ENCODE data around the gene ATXN2L. TPM values are rescaled to one million over a fixed set of nuclear protein-coding genes. Genes with fewer than 3 reads are reported as not detected.
"Not testable (repeated sequence)": the region's sequence is repeated elsewhere in the genome, so short reads cannot be mapped to it uniquely, and the experiment has no call there.

Gene ATXN2L
- 16.6 and 20.2 TPM in 2 replicates for total RNA-seq (2014; rRNA removed; shearing (Covaris generic); ENCODE audit: low replicate concordance)

- peak; percentile 94 for DNase-seq (ENCODE audit: low read depth)
- in situ Hi-C loops (cut with HindIII; ENCODE audit: low pct_unique_long_range_greater_than_20kb, low sequenced_read_pairs) = no loop called here
Measured at GRCh38 chr16:28822520-28823290, at the start of gene ATXN2L. Gene ATXN2L (plus strand): TSS chr16:28822999. CDS start chr16:28823260, 261 bp downstream.

DNA sequence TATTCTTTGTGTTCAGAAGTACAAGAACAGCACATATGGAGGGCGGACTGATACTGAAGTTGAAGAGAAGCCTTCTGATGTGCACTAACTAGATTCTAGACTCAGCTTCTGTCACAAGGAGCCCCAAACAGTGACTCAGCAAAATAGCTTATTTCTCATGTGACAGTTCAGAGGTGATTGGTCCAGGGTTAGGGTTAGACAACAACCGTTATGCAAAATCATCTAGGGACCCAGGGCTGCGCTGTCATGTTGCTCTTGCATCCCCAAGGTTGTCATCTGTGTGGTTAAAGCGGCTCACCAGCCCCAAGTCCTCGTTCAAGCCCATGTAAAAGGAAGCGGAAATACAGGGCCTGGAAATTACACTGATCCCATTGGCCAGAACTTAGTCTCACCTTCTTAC lies 41.1 kb upstream of the ATXN2L start:
- in situ Hi-C loops (cut with HindIII; ENCODE audit: low pct_unique_long_range_greater_than_20kb, low sequenced_read_pairs); DNase-seq (ENCODE audit: low read depth): not testable (repeated sequence)

DNA sequence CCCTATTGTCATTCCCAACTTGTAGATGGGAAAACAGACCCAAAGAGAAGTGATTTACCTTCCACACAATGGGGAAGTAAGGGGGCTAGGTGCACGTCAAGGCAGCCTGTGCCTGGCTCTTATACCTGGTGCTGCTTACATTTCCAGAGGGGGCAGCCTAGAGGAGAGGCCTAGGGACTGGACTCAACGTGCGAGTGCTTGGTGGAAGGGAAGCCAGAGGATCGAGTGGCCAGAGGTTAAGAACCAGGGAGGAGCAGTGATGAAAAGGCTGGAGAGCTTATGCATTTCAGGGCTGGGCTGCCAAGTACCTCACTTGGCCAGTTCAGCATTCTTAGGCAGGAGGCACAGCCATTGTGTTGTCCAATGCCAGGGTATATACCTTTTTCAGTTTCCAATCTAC lies 40.4 kb upstream of the ATXN2L start:
- in situ Hi-C loops (cut with HindIII; ENCODE audit: low pct_unique_long_range_greater_than_20kb, low sequenced_read_pairs) = not testable (repeated sequence)

GRCh38 chr16:28802235-28803019 lies 20.4 kb upstream of the ATXN2L start:
- DNase-seq (ENCODE audit: low read depth) = peak; percentile 72
- in situ Hi-C loops (cut with HindIII; ENCODE audit: low pct_unique_long_range_greater_than_20kb, low sequenced_read_pairs) = not testable (repeated sequence)

More for the DNA sequence above, 40.4 kb upstream of the ATXN2L start:
- DNase-seq (ENCODE audit: low read depth) = not testable (repeated sequence)

DNA sequence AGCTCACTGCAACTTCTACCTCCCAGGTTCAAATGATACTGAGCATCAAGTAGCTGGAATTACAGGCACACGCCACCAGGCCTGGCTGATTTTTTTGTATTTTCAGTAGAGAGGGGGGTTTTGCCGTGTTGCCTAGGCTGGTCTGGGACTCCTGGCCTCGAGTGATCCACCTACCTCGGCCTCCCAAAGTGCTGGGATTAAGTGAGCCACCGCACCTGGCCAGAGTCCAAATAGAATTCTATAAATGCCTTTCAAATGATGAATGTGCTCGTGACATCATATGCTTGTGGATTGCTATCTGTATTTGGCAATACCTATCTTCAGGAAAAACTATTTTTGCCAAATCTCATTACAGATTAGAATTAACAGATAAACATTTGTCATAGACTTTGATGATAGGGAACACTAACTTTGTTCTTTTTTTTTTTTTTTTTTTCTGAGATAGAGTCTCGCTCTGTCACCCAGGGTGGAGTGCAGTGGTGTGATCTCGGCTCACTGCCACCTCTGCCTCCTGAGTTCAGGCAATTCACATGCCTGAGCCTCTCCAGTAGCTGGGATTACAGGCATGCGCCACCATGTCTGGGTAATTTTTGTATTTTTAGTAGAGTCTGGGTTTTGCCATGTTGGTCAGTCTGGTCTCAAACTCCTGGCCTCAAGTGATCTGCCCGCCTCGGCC lies 15.2 kb upstream of the ATXN2L start:
- in situ Hi-C loops (cut with HindIII; ENCODE audit: low pct_unique_long_range_greater_than_20kb, low sequenced_read_pairs) = not testable (repeated sequence)

GRCh38 chr16:28820016-28820415 lies 2.8 kb upstream of the ATXN2L start:
- in situ Hi-C loops (cut with HindIII; ENCODE audit: low pct_unique_long_range_greater_than_20kb, low sequenced_read_pairs) = no loop called here
- DNase-seq (ENCODE audit: low read depth) = peak; percentile 44

More for the DNA sequence above, 15.2 kb upstream of the ATXN2L start:
- not testable (repeated sequence) for DNase-seq (ENCODE audit: low read depth)

DNA sequence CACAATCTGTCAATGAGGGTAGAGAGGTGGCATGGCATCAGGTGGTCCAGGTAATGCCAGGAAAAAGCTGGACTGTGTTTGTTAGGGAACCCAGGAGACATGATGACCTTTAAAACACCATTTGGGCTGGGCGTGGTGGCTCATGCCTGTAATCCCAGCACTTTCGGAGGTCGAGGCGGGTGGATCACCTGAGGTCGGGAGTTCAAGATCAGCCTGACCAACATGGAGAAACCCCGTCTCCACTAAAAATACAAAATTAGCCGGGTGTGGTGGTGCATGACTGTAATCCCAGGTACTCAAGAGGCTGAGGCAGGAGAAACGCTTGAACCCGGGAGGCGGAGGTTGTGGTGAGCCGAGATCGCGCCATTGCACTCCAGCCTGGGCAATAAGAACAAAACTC lies 2.3 kb upstream of the ATXN2L start:
- in situ Hi-C loops (cut with HindIII; ENCODE audit: low pct_unique_long_range_greater_than_20kb, low sequenced_read_pairs); DNase-seq (ENCODE audit: low read depth): not testable (repeated sequence)

GRCh38 chr16:28821874-28822519 lies 802 bp upstream of the ATXN2L start:
- in situ Hi-C loops (cut with HindIII; ENCODE audit: low pct_unique_long_range_greater_than_20kb, low sequenced_read_pairs) = no loop called here
- DNase-seq (ENCODE audit: low read depth) = no peak

- in situ Hi-C loops (cut with HindIII; ENCODE audit: low pct_unique_long_range_greater_than_20kb, low sequenced_read_pairs) = no loop called here
- no peak for DNase-seq (ENCODE audit: low read depth)
Measured at GRCh38 chr16:28823291-28823872, 583 bp downstream of the ATXN2L start.

DNA sequence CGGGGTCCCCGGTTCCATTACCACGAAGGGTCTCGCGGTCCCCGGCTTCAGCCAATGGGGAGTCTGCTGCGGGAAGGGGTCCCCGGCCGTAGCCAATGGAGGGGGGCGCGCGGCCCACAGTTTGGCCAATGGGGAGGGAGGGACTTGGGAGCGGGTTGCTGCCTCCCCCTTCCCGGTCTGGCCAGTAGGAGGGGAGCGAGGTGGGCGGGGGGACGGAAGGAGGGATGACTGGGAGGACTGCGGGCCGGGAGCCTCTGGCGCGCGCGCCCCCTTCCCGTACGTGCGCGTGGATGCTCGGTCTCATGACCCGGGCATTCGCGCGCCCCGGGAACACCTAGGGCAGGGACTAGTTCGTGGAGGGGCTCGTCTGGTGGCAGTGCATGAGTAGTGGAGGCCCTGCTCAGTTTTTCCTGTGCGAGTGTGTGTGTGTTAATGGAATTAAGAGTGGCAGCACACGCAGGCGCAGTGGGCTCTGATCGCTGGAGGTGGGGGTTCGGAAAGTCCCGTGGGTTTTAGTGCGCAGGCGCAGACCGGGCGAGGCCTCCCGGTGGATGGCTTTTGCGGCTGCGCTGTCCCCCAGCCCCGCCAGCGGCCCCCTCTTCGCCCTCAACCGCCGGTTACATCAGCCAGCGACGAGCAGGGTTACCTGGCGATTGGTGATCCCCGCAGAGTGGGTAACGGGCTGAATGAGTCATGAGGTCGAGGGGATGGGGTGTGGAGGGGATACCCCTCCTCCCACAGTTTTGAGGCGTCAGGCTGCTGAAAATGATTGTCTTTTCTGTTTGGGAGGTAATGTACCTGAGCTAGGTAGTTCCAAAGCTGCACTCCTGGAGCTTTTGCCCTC lies 1.3 kb downstream of the ATXN2L start:
- in situ Hi-C loops (cut with HindIII; ENCODE audit: low pct_unique_long_range_greater_than_20kb, low sequenced_read_pairs) = no loop called here
- DNase-seq (ENCODE audit: low read depth) = peak; percentile 98

DNA sequence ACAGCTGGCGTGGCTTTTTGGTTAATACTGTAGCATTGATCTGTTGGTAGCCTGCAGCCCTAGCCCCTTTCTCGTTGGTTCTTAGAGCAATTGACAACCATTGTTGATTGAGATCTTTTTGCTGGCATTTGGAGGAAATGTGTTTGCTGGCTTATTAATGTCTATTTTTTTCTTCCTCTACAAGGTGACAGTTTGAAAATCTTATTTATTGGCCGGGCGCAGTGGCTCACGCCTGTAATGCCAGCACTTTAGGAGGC lies 1.8 kb downstream of the ATXN2L start:
- in situ Hi-C loops (cut with HindIII; ENCODE audit: low pct_unique_long_range_greater_than_20kb, low sequenced_read_pairs) = no loop called here

GRCh38 chr16:28826141-28826540 lies 3.3 kb downstream of the ATXN2L start:
- no peak for DNase-seq (ENCODE audit: low read depth)
- in situ Hi-C loops (cut with HindIII; ENCODE audit: low pct_unique_long_range_greater_than_20kb, low sequenced_read_pairs) = no loop called here

More for the DNA sequence above, 1.8 kb downstream of the ATXN2L start:
- no peak for DNase-seq (ENCODE audit: low read depth)

DNA sequence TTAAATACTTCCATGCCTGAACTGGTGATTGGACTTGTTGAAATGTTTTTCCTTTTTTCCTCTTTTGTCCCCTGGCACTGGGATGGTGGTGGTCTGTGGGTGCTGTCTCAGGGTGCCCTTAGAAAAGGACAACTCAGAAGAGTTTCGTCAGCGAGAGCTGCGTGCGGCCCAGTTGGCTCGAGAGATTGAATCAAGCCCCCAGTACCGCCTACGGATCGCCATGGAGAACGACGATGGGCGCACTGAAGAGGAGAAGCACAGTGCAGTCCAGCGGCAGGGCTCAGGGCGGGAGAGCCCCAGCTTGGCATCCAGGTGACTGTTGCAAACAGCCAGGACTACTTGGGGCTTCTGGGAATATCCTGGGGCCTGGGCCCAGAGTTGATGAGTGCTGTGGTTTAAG lies 6.9 kb downstream of the ATXN2L start:
- no peak for DNase-seq (ENCODE audit: low read depth)
- in situ Hi-C loops (cut with HindIII; ENCODE audit: low pct_unique_long_range_greater_than_20kb, low sequenced_read_pairs) = no loop called here

DNA sequence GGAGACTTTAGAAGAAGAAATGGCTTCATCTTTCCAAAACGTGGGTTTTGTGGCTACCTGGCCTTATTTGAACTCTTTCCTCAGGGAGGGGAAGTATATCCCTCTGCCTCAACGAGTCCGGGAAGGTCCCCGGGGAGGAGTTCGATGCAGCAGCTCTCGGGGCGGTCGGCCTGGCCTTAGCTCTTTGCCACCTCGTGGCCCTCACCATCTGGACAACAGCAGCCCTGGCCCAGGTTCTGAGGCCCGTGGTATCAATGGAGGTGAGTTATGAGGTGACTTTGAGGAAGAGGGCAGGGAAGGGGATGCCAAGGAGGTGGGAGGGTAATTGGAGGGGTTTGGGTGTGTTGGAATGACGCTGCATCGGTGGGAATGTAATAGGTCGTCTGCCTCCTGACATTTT lies 7.7 kb downstream of the ATXN2L start:
- no peak for DNase-seq (ENCODE audit: low read depth)
- in situ Hi-C loops (cut with HindIII; ENCODE audit: low pct_unique_long_range_greater_than_20kb, low sequenced_read_pairs) = no loop called here

DNA sequence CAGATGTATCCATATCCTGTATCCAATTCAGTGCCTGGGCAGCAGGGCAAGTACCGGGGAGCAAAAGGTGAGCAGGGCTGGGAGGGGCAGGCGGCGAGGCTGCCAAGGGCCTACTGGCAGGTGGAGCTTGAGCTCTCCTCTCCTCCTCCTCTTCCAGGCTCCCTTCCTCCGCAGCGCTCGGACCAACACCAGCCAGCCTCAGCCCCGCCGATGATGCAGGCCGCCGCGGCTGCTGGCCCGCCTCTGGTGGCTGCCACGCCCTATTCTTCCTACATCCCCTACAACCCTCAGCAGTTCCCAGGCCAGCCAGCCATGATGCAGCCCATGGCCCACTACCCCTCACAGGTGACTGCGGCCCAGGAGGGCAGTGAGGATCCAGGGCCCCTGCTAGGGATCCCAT lies 11.6 kb downstream of the ATXN2L start:
- in situ Hi-C loops (cut with HindIII; ENCODE audit: low pct_unique_long_range_greater_than_20kb, low sequenced_read_pairs) = no loop called here
- DNase-seq (ENCODE audit: low read depth) = no peak

- in situ Hi-C loops (cut with HindIII; ENCODE audit: low pct_unique_long_range_greater_than_20kb, low sequenced_read_pairs) = no loop called here
- no peak for DNase-seq (ENCODE audit: low read depth)
Measured at GRCh38 chr16:28834873-28835863, 12.4 kb downstream of the ATXN2L start.

Data from Caki2 (cell line).